Measurements from ENCODE around the gene DYNC2I2. TPM values are rescaled to one million over a fixed set of nuclear protein-coding genes. Genes with fewer than 3 reads are reported as not detected.

Gene DYNC2I2
- total and polyA plus RNA-seq, 2 donors (not counting 3 experiments of a cell fraction or from before 2014, with no cell fraction given) = 73.6 to 82.6 TPM

DNA sequence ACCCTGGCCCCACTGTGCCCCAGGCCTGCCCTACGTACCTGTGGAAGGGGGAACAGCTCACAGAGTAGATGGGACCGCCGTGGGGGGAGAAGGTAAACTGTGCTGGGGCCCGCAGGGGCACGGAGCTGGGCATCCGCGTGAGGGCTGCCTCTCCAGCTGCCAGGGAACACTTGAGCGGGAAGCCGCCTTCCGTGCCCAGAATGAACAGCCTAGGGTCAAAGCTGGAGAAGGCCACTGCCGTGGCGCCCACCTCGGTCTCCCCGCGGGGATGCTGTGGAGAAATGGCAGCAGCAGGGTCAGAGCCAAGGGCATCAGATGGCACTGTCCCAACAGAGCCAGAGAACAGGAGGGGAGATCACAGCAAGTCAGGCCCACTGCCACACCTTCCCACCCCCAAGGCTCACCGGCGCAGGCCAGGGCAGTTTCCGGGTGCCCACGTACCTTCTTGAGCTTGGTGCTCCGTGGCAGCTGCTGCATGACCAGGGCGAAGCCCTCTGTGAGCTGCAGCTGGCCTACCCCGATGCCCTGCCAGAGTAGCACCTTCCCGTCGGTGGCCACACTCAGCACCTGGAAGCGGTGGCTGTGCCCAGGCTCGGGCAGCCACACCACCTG, 21.9 kb downstream of the DYNC2I2 start:
- BruUV-seq (replicated peaks) = no TSS peak
- intact Hi-C loops (cut with micrococcal nuclease) = loop anchor here (1.0 to 5.0 kb wide), 4 partner anchors 55 to 183 kb away; partner anchors contain the start of genes ENDOG, PKN3, SET and ZER1
- TF ChIP-seq POLR2A (IDR thresholded peaks at IDR 0.05; ENCODE audit: low read depth, low read length) (no peak), JUN (IDR thresholded peaks at IDR 0.05; ENCODE audit: borderline replicate concordance, insufficient read depth, insufficient read length, low read depth) (no peak), POLR2AphosphoS5 (IDR thresholded peaks at IDR 0.05; ENCODE audit: insufficient read depth, low read depth, low read length) (peak; percentile 40), MYC (IDR thresholded peaks at IDR 0.05; ENCODE audit: low read depth, low read length) (no peak)
- TF ChIP-seq, protein P1, sequence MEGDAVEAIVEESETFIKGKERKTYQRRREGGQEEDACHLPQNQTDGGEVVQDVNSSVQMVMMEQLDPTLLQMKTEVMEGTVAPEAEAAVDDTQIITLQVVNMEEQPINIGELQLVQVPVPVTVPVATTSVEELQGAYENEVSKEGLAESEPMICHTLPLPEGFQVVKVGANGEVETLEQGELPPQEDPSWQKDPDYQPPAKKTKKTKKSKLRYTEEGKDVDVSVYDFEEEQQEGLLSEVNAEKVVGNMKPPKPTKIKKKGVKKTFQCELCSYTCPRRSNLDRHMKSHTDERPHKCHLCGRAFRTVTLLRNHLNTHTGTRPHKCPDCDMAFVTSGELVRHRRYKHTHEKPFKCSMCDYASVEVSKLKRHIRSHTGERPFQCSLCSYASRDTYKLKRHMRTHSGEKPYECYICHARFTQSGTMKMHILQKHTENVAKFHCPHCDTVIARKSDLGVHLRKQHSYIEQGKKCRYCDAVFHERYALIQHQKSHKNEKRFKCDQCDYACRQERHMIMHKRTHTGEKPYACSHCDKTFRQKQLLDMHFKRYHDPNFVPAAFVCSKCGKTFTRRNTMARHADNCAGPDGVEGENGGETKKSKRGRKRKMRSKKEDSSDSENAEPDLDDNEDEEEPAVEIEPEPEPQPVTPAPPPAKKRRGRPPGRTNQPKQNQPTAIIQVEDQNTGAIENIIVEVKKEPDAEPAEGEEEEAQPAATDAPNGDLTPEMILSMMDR (IDR thresholded peaks at IDR 0.05; ENCODE audit: extremely low read depth in 1 of 2, insufficient read depth in 1 of 2, low read depth in 1 of 2, low read length in 2 of 2) = no peak
- TF ChIP-seq, protein P2, sequence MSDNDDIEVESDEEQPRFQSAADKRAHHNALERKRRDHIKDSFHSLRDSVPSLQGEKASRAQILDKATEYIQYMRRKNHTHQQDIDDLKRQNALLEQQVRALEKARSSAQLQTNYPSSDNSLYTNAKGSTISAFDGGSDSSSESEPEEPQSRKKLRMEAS (IDR thresholded peaks at IDR 0.05; ENCODE audit: insufficient read depth, insufficient read length) = no peak
- no peaks in the 10 kb centered on the region for H3K79me2 ChIP-seq (ENCODE audit: control insufficient read depth, insufficient read depth, low read length)
- H3K4me3 ChIP-seq (replicated peaks in 1 of 3; ENCODE audit: insufficient read depth in 1 of 3, low read depth in 1 of 3, low read length in 3 of 3) = no peak overlapping the region
- no peak overlapping the region for H3K9ac ChIP-seq (replicated peaks; ENCODE audit: extremely low read depth, insufficient read depth, low read length)
- H3K9me1 ChIP-seq (replicated peaks; ENCODE audit: control insufficient read depth, extremely low read depth, insufficient read depth, low read length) = no peaks in the 10 kb centered on the region
- no peaks in the 10 kb centered on the region for H4K20me1 ChIP-seq (replicated peaks; ENCODE audit: control insufficient read depth, extremely low read depth, insufficient read depth, low read length)
- dilution Hi-C loops (cut with MboI; ENCODE audit: extremely low pct_ligation_motif_present, low sequenced_read_pairs) = no loop called here
- H3K36me3 ChIP-seq (ENCODE audit: control insufficient read depth in 2 of 2, extremely low read depth in 1 of 2, insufficient read depth in 2 of 2, low read length in 2 of 2) = peaks cover 22 to 40% of the 10 kb centered on the region in 2 experiments
- ChIA-PET CTCF (interaction anchor here (0.9 to 3.1 kb wide), 9 partner anchors 9 to 196 kb away, joined by 3 to 18 read pairs (median 6); partner anchors contain the start of gene PKN3), POLR2A (interaction anchor here (0.9 to 1.0 kb wide), 2 partner anchors 17 to 49 kb away, joined by 3 read pairs; no protein-coding TSS in a partner anchor)
- no peaks in the 10 kb centered on the region for H3K9me3 ChIP-seq (replicated peaks; ENCODE audit: control insufficient read depth, insufficient read depth, low read length)
- H3K4me2 ChIP-seq (ENCODE audit: insufficient read depth, low read length) = no peak overlapping the region
- H3K4me1 ChIP-seq (ENCODE audit: control insufficient read depth, extremely low read depth, insufficient read depth, low read length) = peaks cover 11% of the 10 kb centered on the region
- H3K27me3 ChIP-seq (ENCODE audit: control insufficient read depth in 2 of 2, insufficient read depth in 2 of 2, low read length in 2 of 2) = no peaks in the 10 kb centered on the region
- no peak overlapping the region for H3K27ac ChIP-seq (ENCODE audit: insufficient read depth, low read depth, low read length)
- FAIRE-seq (no peak), DNase-seq (ENCODE audit: low read depth, low spot score) (no peak)
- H2AFZ ChIP-seq (ENCODE audit: low read depth, low read length) = no peak overlapping the region

All from endothelial cell of umbilical vein (primary cell).